Gastroesophageal sphincter (tissue), 4 donors: ENCODE results near the gene VDAC1. TPM values are rescaled to one million over a fixed set of nuclear protein-coding genes. Genes with fewer than 3 reads are reported as not detected.

Experiments used
- ATAC-seq: fragments of 150-250 bp; one replicate; pipeline ENCODE4 v1.9.1; 2016; ENCODE audit warnings: mild to moderate bottlenecking, moderate library complexity
- H3K27ac ChIP-seq, 4 donors: fragments of 200-600 bp; sonication (generic) in 3 of 4; 1 replicate in 3 of 4; 2 replicates in 1 of 4; pipeline ENCODE4 v1.5.1; 2016 to 2019
- H3K27me3 ChIP-seq: fragments of 200-600 bp; sonication (generic); one replicate; pipeline ENCODE4 v1.5.1; 2019
- H3K36me3 ChIP-seq, 2 donors: fragments of 200-600 bp; sonication (generic); one replicate each; pipeline ENCODE4 v1.5.1; 2019; ENCODE audit warnings: control low read depth in 1 of 2
- H3K4me1 ChIP-seq, 3 donors: fragments of 200-600 bp; sonication (generic); 1 replicate in 2 of 3; 2 replicates in 1 of 3; pipeline ENCODE4 v1.5.1; 2016 to 2019; ENCODE audit warnings: control low read depth in 2 of 3
- H3K4me3 ChIP-seq, 2 donors: fragments of 200-600 bp; sonication (generic); one replicate each; pipeline ENCODE4 v1.5.1; 2019; ENCODE audit warnings: mild to moderate bottlenecking in 1 of 2, moderate library complexity in 1 of 2
- H3K9me3 ChIP-seq, 3 donors: fragments of 200-600 bp; sonication (generic); one replicate each; pipeline ENCODE4 v1.5.1; 2017 to 2019; ENCODE audit warnings: control low read depth in 2 of 3
- EP300 ChIP-seq: sonication (generic); formaldehyde crosslinking; IDR thresholded peaks from one replicate; pipeline ENCODE4 v1.6.1; 2017; ENCODE audit warnings: antibody characterized with exemption, mild to moderate bottlenecking
- POLR2A ChIP-seq, 2 donors: fragments of 450-650 bp; IDR thresholded peaks; one replicate each; pipeline ENCODE4 v1.6.1; 2017; ENCODE audit warnings: antibody characterized with exemption in 2 of 2, mild to moderate bottlenecking in 2 of 2, moderate library complexity in 1 of 2
- POLR2AphosphoS5 ChIP-seq: sonication (generic); formaldehyde crosslinking; IDR thresholded peaks from one replicate; pipeline ENCODE4 v1.6.1; 2017; ENCODE audit warnings: antibody characterized with exemption
- WGBS, 2 donors: methylation state at CpG; one replicate each; pipeline ENCODE4 v1.1.5; 2018; ENCODE audit warnings: low coverage in 1 of 2; 5-methylcytosine and 5-hydroxymethylcytosine counted together
- total RNA-seq, 4 donors: library from RNA; depleted of rRNA; stranded (reverse); fragments of >200 nt; gene quantifications; one replicate each; pipeline ENCODE4 v1.1.0, GENCODE V29; 2016
- TF ChIP-seq, protein P1 (sequence below), 4 experiments: fragments of 200-600 bp in 2 of 4; fragments of 450-650 bp in 2 of 4; sonication (generic) in 1 of 4; IDR thresholded peaks; one replicate each; pipeline ENCODE4 v1.5.1; 2017 to 2019; ENCODE audit warnings: antibody characterized with exemption in 4 of 4, mild to moderate bottlenecking in 2 of 4, moderate library complexity in 2 of 4

Gene VDAC1
- total RNA-seq, 4 donors from 2014 or later: 112 to 157 (median 131) TPM

DNA sequence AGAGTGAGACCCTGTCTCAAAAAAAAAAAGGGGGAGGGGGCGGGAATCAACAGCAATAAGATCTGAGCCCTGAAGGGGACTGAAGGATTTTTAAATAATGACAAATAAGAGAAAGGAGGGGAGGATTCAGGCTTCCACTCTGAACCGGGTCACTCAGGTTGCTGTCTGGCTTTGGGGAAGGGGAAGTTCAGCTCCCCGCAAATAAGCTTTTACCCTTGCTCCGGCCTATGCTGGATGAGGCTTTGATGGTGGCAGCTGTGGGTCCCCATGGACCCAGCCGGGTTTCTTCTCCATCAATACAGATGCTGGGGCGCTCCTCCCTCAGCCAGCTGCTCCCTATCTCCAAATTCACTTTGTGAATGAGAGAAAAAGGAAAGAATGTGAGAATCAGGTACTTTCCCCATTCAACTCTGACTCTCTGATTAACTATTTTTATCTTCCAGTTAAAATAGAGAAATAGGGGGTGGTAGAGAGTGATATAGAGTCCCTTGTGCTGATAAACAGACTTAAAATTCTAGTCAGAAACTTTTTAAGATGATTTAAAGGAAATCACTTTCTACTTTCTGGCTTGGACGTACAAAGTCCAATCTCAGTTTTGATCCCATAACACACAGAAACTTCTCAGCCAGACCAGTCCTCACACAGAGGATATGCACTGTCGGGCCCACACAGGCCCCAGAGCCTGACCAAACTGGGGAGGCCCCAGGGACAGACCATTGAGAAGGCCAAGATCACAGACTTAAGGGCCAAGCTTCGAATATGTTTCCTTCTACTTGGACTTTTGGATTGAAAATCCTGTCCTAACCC lies 76.0 kb downstream of the VDAC1 start:
- ATAC-seq: no peak
- WGBS, 2 donors: 77 to 85% methylated on average over 8 of the region's 9 CpGs
- H3K4me1 ChIP-seq: peaks cover 0 to 7% (median 0%) of the 10 kb centered on the region in 3 donors
- no peak overlapping the region for H3K27ac ChIP-seq
- no peak overlapping the region for H3K4me3 ChIP-seq
- H3K9me3 ChIP-seq: no peaks in the 10 kb centered on the region
- no peaks in the 10 kb centered on the region for H3K36me3 ChIP-seq
- TF ChIP-seq, protein P1, sequence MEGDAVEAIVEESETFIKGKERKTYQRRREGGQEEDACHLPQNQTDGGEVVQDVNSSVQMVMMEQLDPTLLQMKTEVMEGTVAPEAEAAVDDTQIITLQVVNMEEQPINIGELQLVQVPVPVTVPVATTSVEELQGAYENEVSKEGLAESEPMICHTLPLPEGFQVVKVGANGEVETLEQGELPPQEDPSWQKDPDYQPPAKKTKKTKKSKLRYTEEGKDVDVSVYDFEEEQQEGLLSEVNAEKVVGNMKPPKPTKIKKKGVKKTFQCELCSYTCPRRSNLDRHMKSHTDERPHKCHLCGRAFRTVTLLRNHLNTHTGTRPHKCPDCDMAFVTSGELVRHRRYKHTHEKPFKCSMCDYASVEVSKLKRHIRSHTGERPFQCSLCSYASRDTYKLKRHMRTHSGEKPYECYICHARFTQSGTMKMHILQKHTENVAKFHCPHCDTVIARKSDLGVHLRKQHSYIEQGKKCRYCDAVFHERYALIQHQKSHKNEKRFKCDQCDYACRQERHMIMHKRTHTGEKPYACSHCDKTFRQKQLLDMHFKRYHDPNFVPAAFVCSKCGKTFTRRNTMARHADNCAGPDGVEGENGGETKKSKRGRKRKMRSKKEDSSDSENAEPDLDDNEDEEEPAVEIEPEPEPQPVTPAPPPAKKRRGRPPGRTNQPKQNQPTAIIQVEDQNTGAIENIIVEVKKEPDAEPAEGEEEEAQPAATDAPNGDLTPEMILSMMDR (IDR thresholded peaks at IDR 0.05): no peak
- no peak for TF ChIP-seq POLR2A (IDR thresholded peaks at IDR 0.05)
- no peak for TF ChIP-seq POLR2AphosphoS5
- TF ChIP-seq EP300: no peak
- H3K27me3 ChIP-seq: peaks cover 6% of the 10 kb centered on the region

DNA sequence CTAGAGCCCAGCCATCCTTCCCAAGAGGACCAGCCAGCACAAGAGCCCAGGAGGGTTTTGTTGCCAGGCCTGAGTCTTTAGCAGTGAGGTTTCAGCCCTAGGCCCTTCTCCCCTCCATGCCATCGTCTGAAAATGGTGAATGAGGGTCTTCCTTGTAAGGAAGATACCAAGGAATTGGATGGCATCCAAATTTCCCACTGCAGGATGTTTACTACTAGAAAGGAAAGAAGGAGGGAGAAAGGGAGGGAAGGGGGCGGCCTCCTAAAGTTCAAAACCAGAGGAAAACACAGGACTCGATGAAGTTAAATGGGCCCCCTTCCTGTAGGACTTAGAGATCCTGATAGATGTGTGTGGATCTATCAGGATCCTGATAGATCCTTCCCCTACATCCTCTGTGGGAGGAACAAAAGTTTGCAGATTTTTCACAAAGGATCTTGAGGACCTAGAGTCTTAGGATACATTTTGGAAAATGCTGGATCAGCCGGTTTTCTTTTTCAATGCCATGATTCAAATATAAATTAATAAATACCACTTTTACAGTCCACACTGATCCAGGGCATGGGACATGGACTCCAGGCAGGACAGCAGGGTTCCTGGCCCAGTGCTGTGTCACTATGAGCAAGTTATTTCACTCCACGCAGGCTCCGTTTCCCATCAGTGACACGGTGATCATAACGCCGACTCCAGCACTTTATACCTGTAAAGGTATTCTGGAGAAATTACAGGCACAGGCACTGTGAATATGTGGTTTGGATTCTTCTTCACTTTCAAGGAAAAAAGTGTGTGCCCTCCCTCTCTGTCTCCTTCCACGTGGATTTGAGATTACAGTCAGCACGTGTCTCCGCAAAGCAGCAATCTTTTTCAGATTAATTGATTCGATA lies 77.2 kb downstream of the VDAC1 start:
- H3K4me3 ChIP-seq: no peak overlapping the region
- no peak for ATAC-seq
- H3K4me1 ChIP-seq: no peaks in the 10 kb centered on the region
- no peak overlapping the region for H3K27ac ChIP-seq
- 53 to 83% methylated on average over 3 to 12 of the region's 13 CpGs for WGBS, 2 donors
- H3K36me3 ChIP-seq: no peaks in the 10 kb centered on the region
- TF ChIP-seq EP300 (no peak), POLR2A (IDR thresholded peaks at IDR 0.05) (no peak), POLR2AphosphoS5 (no peak)
- TF ChIP-seq, protein P1 (IDR thresholded peaks at IDR 0.05): no peak
- peaks cover 11% of the 10 kb centered on the region for H3K27me3 ChIP-seq
- no peaks in the 10 kb centered on the region for H3K9me3 ChIP-seq

DNA sequence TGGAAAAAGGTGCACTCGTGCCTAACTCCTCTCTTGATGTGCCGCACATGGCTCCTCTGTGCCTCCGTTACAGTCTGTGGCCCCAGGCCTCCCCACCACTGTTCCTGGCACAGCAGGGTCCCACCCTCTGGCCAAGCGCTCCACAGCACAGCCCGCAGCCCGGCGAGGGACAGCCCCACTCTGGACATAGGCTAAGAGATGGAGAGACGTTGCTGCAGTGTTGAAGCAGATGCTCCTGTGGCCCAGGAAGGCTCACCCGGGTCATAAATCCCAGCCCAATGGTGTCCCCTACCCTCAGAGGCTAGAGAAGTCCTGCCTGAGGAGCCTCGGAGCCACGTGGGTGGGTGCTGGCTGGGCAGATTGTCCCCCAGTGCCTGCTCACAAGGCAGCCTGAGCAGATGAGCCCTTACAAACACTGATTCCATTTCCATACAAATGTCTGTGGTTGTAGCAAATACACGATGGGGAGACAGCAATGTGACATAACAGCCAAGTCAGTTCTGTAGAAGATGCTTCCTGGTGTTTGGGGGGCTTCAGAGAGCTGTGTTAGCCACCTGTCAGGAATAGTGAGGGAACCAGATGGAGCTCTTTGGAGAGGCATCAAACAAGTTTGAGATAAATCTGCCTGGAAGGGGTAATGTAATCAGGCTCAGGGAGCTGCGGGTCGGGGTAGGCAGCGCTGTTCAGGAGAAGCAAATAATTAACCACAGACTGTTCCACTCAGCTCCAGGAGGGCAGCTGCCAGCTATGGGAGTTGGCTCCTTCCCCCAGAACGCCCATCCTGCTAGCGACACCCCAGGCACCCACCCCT lies 78.1 kb downstream of the VDAC1 start:
- no peaks in the 10 kb centered on the region for H3K4me1 ChIP-seq
- H3K27ac ChIP-seq: no peak overlapping the region
- WGBS, 2 donors: 32 to 60% methylated on average over 5 to 7 of the region's 17 CpGs
- no peaks in the 10 kb centered on the region for H3K9me3 ChIP-seq
- no peak for ATAC-seq
- TF ChIP-seq POLR2A (IDR thresholded peaks at IDR 0.05) (no peak), POLR2AphosphoS5 (no peak), EP300 (no peak)
- TF ChIP-seq, protein P1 (IDR thresholded peaks at IDR 0.05): no peak
- H3K36me3 ChIP-seq: no peaks in the 10 kb centered on the region
- H3K4me3 ChIP-seq: no peak overlapping the region
- peaks cover 13% of the 10 kb centered on the region for H3K27me3 ChIP-seq

DNA sequence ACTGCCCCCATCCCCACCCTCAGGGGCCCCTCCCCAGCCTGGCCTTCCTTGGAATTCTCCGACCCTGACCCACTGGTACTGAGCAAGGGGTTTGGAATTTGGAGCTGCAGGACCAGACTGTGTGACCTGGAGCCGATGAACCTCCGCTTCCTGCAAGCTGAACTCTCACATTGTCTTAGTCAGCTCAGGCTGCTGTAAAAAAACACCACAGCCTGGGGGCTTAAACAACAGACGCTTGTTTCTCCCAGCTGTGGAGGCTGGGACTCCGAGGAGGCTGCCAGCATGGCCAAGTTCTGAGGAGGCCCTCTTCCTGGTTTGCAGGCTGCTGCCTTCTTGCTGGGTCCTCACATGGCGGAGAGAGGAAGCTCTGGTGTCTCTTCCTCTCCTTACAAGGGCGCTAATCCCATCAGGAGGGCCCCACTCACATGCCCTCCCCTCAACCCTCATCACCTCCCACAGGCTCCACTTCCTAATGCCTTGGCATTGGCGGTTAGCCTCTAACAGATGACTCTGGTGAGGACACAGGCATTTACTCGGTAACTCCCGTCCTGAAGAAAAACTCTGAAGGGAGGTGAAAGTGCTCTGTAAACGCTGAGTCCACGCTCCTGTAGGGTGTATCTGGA lies 78.8 kb downstream of the VDAC1 start:
- Histone ChIP-seq H3K36me3 (no peaks in the 10 kb centered on the region), H3K4me1 (no peaks in the 10 kb centered on the region), H3K27me3 (peaks cover 13% of the 10 kb centered on the region), H3K9me3 (no peaks in the 10 kb centered on the region), H3K4me3 (no peak overlapping the region), H3K27ac (no peak overlapping the region)
- WGBS, 2 donors: 100% methylated on average over 5 of the region's 12 CpGs; no CpG with 5 or more reads in 1 of the 2 donors
- ATAC-seq: no peak
- TF ChIP-seq EP300: no peak
- TF ChIP-seq POLR2A (IDR thresholded peaks at IDR 0.05): no peak
- TF ChIP-seq POLR2AphosphoS5: no peak
- TF ChIP-seq, protein P1 (IDR thresholded peaks at IDR 0.05): no peak
